ENCODE results near the gene LSM2.

GRCh38 chr6:31836047-31836473 is 29.3 kb upstream of the LSM2 start:
- TF ChIP-seq, protein P1, sequence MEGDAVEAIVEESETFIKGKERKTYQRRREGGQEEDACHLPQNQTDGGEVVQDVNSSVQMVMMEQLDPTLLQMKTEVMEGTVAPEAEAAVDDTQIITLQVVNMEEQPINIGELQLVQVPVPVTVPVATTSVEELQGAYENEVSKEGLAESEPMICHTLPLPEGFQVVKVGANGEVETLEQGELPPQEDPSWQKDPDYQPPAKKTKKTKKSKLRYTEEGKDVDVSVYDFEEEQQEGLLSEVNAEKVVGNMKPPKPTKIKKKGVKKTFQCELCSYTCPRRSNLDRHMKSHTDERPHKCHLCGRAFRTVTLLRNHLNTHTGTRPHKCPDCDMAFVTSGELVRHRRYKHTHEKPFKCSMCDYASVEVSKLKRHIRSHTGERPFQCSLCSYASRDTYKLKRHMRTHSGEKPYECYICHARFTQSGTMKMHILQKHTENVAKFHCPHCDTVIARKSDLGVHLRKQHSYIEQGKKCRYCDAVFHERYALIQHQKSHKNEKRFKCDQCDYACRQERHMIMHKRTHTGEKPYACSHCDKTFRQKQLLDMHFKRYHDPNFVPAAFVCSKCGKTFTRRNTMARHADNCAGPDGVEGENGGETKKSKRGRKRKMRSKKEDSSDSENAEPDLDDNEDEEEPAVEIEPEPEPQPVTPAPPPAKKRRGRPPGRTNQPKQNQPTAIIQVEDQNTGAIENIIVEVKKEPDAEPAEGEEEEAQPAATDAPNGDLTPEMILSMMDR (conservative IDR thresholded peaks at IDR 0.05; ENCODE audit: low read length): no peak
- TF ChIP-seq EZH2phosphoT487 (IDR thresholded peaks at IDR 0.05; ENCODE audit: borderline replicate concordance): no peak

Data from Loucy (cell line).